Lower lobe of right lung (tissue), 2 donors: ENCODE results near the gene RELN. TPM values are rescaled to one million over a fixed set of nuclear protein-coding genes. Genes with fewer than 3 reads are reported as not detected.

Source experiments
- ATAC-seq, 2 donors: fragments of 200-7000 bp; cut with Tn5 transposase; one replicate each; pipeline ENCODE4 v1.9.1; 2020 to 2022; ENCODE audit warnings: mild to moderate bottlenecking in 2 of 2, moderate library complexity in 2 of 2
- DNase-seq: peaks from one replicate; pipeline ENCODE4 v3.0.0-alpha.2; 2020
- H3K27ac ChIP-seq: fragments of 200-600 bp; one replicate; pipeline ENCODE4 v1.8.0; 2022
- H3K27me3 ChIP-seq: fragments of 200-600 bp; one replicate; pipeline ENCODE4 v1.8.0; 2022; ENCODE audit warnings: low read depth
- H3K36me3 ChIP-seq: fragments of 200-600 bp; one replicate; pipeline ENCODE4 v1.8.0; 2022; ENCODE audit warnings: mild to moderate bottlenecking
- H3K4me1 ChIP-seq: fragments of 200-600 bp; one replicate; pipeline ENCODE4 v1.8.0; 2022
- H3K4me3 ChIP-seq: fragments of 200-600 bp; one replicate; pipeline ENCODE4 v1.8.0; 2022; ENCODE audit warnings: mild to moderate bottlenecking
- H3K9me3 ChIP-seq: fragments of 200-600 bp; one replicate; pipeline ENCODE4 v1.8.0; 2022
- intact Hi-C: fragments of 100-400 bp; cut with DNase I; formaldehyde crosslinking; loops from one replicate; pipeline ENCODE4 v1.11.0; 2022
- total RNA-seq: library from RNA; stranded (reverse); fragmentation: NEBNext Ultra II Directional; extraction: Animal tissue kit (Norgen Biotek cat#: 25700); gene quantifications from one replicate; pipeline ENCODE4 v1.2.1, GENCODE V29; 2021
- TF ChIP-seq, protein P1 (sequence below): fragments of 200-600 bp; IDR thresholded peaks from one replicate; pipeline ENCODE4 v1.8.0; 2022; ENCODE audit warnings: antibody characterized with exemption, mild to moderate bottlenecking
- donor health status: DM: no; HTN: yes; CAD: no; lungs with severe emphysema.

The RELN gene
- total RNA-seq, 1 donor from 2014 or later: 3.7 TPM

DNA sequence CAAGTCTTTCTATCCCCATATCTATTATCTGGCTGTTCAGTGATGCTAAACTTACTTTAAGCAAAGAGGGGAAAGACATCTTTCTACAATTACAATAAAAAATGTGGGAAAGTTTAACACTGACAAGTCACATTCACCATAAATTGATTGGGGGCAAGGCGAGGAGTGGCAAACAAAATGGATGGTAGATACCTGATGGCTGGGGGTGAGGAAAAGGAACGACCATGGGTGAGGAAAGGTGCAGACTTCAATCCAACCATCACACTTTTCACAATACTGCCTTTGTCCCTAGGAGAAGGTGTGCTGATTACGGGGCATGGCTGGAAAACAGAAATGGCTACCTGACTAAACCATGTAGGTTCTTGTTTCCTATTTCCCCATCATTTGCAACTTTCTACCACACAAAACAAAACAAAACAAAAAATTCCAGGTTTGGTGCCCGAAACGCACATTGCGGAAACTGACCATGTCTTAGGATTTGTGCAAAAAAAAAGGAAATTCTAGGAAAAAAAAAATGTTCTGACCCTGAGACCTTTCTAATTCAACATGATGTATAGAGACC lies 3.8 kb downstream of the RELN start:
- Histone ChIP-seq H3K9me3 (no peaks in the 10 kb centered on the region), H3K27ac (no peak overlapping the region), H3K27me3 (peaks cover 34% of the 10 kb centered on the region), H3K36me3 (no peaks in the 10 kb centered on the region), H3K4me3 (no peak overlapping the region), H3K4me1 (peaks cover 15% of the 10 kb centered on the region)
- DNase-seq: no peak
- intact Hi-C loops: no loop called here
- TF ChIP-seq, protein P1, sequence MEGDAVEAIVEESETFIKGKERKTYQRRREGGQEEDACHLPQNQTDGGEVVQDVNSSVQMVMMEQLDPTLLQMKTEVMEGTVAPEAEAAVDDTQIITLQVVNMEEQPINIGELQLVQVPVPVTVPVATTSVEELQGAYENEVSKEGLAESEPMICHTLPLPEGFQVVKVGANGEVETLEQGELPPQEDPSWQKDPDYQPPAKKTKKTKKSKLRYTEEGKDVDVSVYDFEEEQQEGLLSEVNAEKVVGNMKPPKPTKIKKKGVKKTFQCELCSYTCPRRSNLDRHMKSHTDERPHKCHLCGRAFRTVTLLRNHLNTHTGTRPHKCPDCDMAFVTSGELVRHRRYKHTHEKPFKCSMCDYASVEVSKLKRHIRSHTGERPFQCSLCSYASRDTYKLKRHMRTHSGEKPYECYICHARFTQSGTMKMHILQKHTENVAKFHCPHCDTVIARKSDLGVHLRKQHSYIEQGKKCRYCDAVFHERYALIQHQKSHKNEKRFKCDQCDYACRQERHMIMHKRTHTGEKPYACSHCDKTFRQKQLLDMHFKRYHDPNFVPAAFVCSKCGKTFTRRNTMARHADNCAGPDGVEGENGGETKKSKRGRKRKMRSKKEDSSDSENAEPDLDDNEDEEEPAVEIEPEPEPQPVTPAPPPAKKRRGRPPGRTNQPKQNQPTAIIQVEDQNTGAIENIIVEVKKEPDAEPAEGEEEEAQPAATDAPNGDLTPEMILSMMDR: no peak
- ATAC-seq: no peak

DNA sequence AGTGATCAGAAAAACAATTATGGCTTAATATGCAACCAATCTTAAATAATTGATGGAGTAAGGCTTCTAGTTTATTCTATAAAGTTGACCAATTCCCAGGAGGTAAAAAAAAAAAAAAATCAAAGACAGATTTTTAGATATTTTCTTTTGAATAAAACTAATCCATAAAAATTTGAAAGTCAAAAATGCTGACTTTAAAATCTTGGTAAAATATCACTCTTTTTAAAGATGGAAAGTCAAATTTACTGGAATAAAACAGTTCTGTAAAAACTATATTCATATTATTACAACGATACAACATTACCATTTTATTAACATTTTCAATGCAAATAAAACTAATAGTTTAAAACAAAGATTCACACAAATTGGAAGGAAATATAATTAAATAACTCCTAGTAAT lies 5.4 kb downstream of the RELN start:
- peaks cover 21% of the 10 kb centered on the region for H3K27me3 ChIP-seq
- ATAC-seq: no peak
- H3K9me3 ChIP-seq: no peaks in the 10 kb centered on the region
- H3K27ac ChIP-seq: no peak overlapping the region
- intact Hi-C loops: no loop called here
- no peak overlapping the region for H3K4me3 ChIP-seq
- no peak for DNase-seq
- H3K36me3 ChIP-seq: no peaks in the 10 kb centered on the region
- peaks cover 5% of the 10 kb centered on the region for H3K4me1 ChIP-seq
- TF ChIP-seq, protein P1: no peak

DNA sequence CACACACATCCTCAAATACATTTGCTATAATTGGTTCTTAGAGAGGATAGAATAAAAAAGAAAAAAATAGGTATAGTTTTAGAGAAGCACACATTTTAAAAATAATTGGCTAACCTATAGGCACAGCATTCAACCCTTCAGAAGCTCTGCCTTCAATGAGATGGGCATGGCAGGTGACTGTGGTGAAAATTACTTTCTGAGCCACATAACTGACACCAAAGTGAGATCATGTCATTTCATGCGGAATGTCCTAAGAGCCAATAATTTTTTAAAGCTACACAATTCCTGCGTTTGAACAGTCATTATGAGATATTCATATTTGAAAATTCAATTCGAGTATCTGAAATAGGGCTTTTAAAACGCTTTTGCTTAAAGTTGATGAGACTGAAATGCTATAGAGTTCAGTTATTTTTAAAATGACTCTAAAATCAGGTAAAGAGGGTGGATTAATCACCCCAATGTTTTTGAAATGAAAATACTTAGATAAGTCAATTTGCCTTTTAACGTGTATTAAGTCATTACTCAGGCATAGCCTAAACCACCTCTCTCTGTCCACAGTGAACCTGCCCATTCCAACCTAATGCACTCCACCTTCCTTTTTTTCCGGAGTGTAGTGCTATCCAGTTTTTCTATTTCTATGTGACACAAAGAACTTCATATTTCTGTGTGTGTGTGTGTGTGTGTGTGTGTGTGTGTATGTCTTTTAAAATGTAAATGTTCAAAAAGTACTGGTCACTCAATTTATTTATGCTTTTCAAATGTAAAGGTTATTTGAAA lies 6.1 kb downstream of the RELN start:
- H3K4me1 ChIP-seq: no peaks in the 10 kb centered on the region
- no peaks in the 10 kb centered on the region for H3K9me3 ChIP-seq
- no peak overlapping the region for H3K4me3 ChIP-seq
- TF ChIP-seq, protein P1: no peak
- no peak overlapping the region for H3K27ac ChIP-seq
- H3K36me3 ChIP-seq: no peaks in the 10 kb centered on the region
- peaks cover 14% of the 10 kb centered on the region for H3K27me3 ChIP-seq
- ATAC-seq: no peak
- DNase-seq: no peak
- intact Hi-C loops: no loop called here

GRCh38 chr7:103981003-103981423 lies 8.4 kb downstream of the RELN start:
- Histone ChIP-seq H3K36me3 (no peaks in the 10 kb centered on the region), H3K4me1 (no peaks in the 10 kb centered on the region), H3K9me3 (no peaks in the 10 kb centered on the region), H3K4me3 (no peak overlapping the region), H3K27me3 (peaks cover 4% of the 10 kb centered on the region), H3K27ac (no peak overlapping the region)
- TF ChIP-seq, protein P1: no peak
- DNase-seq: no peak
- ATAC-seq: no peak
- intact Hi-C loops: no loop called here

- TF ChIP-seq, protein P1: no peak
- DNase-seq (no peak), ATAC-seq (no peak)
- Histone ChIP-seq H3K4me1 (no peaks in the 10 kb centered on the region), H3K27me3 (no peaks in the 10 kb centered on the region), H3K9me3 (no peaks in the 10 kb centered on the region), H3K4me3 (no peak overlapping the region), H3K36me3 (no peaks in the 10 kb centered on the region), H3K27ac (no peak overlapping the region)
- intact Hi-C loops: no loop called here
Observed at GRCh38 chr7:103972779-103973434, 16.6 kb downstream of the RELN start.
